GM12878 (cell line): ENCODE data around the gene CMSS1.

Experiments
- CBX3 ChIP-seq: fragments of 200-600 bp; sonication (generic); IDR thresholded peaks from 2 replicates; pipeline ENCODE4 v1.6.1; 2016; ENCODE audit warnings: low read depth, borderline replicate concordance
- CHD2 ChIP-seq: IDR thresholded peaks from 2 replicates; pipeline ENCODE4 v1.6.1; 2011; ENCODE audit warnings: low read depth, low read length, improper control_type of control experiment, borderline replicate concordance
- EP300 ChIP-seq, 2 experiments: fragments of 150-350 bp in 1 of 2; IDR thresholded peaks; 2 replicates each; pipeline ENCODE4 v1.6.1; 2011 to 2012; ENCODE audit warnings: low read depth in 2 of 2, low read length in 2 of 2, borderline replicate concordance in 1 of 2, improper control_type of control experiment in 1 of 2, inconsistent platforms in 1 of 2; ENCODE audit not compliant: control insufficient read depth in 1 of 2
- GATAD2B ChIP-seq: fragments of 450-650 bp; conservative IDR thresholded peaks from 2 replicates; pipeline ENCODE4 v1.6.1; 2017; ENCODE audit warnings: low read depth, mild to moderate bottlenecking, moderate library complexity
- NBN ChIP-seq: fragments of 450-650 bp; IDR thresholded peaks from 2 replicates; pipeline ENCODE4 v1.6.1; 2016
- NFYB ChIP-seq: IDR thresholded peaks from 2 replicates; pipeline ENCODE4 v1.6.1; 2011; ENCODE audit warnings: low read depth, mild to moderate bottlenecking, low read length, improper control_type of control experiment, moderate library complexity; ENCODE audit not compliant: insufficient read depth
- POLR2A ChIP-seq: IDR thresholded peaks from 2 replicates; pipeline ENCODE4 v1.6.1; 2011; ENCODE audit warnings: low read depth, mild to moderate bottlenecking, low read length
- RFX5 ChIP-seq: IDR thresholded peaks from 2 replicates; pipeline ENCODE4 v1.6.1; 2011; ENCODE audit warnings: low read depth, low read length, improper control_type of control experiment
- ZNF274 ChIP-seq: IDR thresholded peaks from one replicate; pipeline ENCODE4 v1.8.0; 2011; ENCODE audit not compliant: insufficient read length, insufficient read depth
- TF ChIP-seq, protein P1 (sequence below), 3 experiments: IDR thresholded peaks in 2 of 3; conservative IDR thresholded peaks in 1 of 3; 2 replicates each; pipeline ENCODE4 v1.5.1; 2011; ENCODE audit warnings: low read depth in 3 of 3, low read length in 3 of 3, mild to moderate bottlenecking in 3 of 3, control low read depth in 2 of 3, moderate library complexity in 2 of 3, inconsistent platforms in 1 of 3, mixed read lengths in 1 of 3; ENCODE audit not compliant: control insufficient read depth in 2 of 3, insufficient read depth in 1 of 3; ENCODE audit errors: extremely low read depth in 1 of 3

DNA sequence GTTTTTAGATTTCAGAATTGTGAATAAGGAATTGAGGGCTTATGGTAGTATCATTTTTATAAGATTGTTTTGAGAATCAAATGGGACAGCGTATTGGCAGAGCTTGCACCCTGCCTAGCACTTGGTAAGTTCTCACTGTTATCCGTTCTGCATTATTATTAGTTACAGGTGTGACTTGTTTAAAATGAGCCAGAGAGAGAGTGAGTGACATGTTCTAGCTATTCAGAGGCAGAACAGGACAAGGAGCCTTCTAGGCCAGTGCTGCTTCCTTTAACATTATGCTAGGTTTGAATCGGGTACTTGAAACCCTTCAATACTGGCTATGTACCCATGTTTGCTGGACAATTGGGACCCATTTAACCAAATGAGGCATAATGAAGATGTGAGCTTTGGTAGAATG is 162.9 kb downstream of the CMSS1 start:
- TF ChIP-seq RFX5 (no peak), NBN (no peak), CHD2 (no peak), EP300 (IDR thresholded peaks at IDR 0.05; ENCODE audit: borderline replicate concordance in 1 of 2, control insufficient read depth in 1 of 2, low read depth in 2 of 2, low read length in 2 of 2) (no peak), CBX3 (no peak), POLR2A (no peak), GATAD2B (no peak), NFYB (no peak), ZNF274 (no peak)
- TF ChIP-seq, protein P1, sequence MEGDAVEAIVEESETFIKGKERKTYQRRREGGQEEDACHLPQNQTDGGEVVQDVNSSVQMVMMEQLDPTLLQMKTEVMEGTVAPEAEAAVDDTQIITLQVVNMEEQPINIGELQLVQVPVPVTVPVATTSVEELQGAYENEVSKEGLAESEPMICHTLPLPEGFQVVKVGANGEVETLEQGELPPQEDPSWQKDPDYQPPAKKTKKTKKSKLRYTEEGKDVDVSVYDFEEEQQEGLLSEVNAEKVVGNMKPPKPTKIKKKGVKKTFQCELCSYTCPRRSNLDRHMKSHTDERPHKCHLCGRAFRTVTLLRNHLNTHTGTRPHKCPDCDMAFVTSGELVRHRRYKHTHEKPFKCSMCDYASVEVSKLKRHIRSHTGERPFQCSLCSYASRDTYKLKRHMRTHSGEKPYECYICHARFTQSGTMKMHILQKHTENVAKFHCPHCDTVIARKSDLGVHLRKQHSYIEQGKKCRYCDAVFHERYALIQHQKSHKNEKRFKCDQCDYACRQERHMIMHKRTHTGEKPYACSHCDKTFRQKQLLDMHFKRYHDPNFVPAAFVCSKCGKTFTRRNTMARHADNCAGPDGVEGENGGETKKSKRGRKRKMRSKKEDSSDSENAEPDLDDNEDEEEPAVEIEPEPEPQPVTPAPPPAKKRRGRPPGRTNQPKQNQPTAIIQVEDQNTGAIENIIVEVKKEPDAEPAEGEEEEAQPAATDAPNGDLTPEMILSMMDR (IDR thresholded peaks at IDR 0.05 in 2 of 3, conservative IDR thresholded peaks at IDR 0.05 in 1 of 3; ENCODE audit: control insufficient read depth in 2 of 3, extremely low read depth in 1 of 3, insufficient read depth in 1 of 3, low read depth in 3 of 3, low read length in 3 of 3) = no peak
